Measurements from ENCODE around the gene HK2.

HK2 gene

GRCh38 chr2:74871414-74871813 lies 37.5 kb downstream of the HK2 start:
- Histone ChIP-seq H3K27ac (ENCODE audit: low read length, poor library complexity, severe bottlenecking) (no peak overlapping the region), H2BK120ac (ENCODE audit: low read depth, low read length) (no peak overlapping the region), H3K4me2 (ENCODE audit: low read length, poor library complexity, severe bottlenecking) (no peak overlapping the region), H4K8ac (ENCODE audit: low read length) (no peak overlapping the region), H3K4me3 (ENCODE audit: insufficient read depth in 1 of 2, low read depth in 1 of 2, low read length in 2 of 2) (no peak overlapping the region), H2BK15ac (ENCODE audit: low read depth, poor library complexity, severe bottlenecking) (no peak overlapping the region), H2BK5ac (ENCODE audit: low read depth, low read length, poor library complexity, severe bottlenecking) (no peak overlapping the region), H4K91ac (ENCODE audit: low read length) (no peak overlapping the region), H3K27me3 (ENCODE audit: control insufficient read depth in 1 of 2, insufficient read depth in 1 of 2, low read length in 2 of 2) (no peaks in the 10 kb centered on the region), H3K18ac (ENCODE audit: low read depth in 1 of 2, low read length in 2 of 2) (peak overlapping the region in 1 of 2 experiments; percentile 38), H3K9me3 (ENCODE audit: control insufficient read depth, low read length) (no peaks in the 10 kb centered on the region), H2BK12ac (ENCODE audit: low read length in 2 of 2) (peak overlapping the region in 1 of 2 experiments; percentile 45), H3K36me3 (ENCODE audit: control insufficient read depth in 1 of 2, insufficient read depth in 2 of 2, low read depth in 1 of 2, low read length in 2 of 2) (peaks cover 2 to 89% of the 10 kb centered on the region in 2 experiments), H3K79me1 (replicated peaks; ENCODE audit: low read length, poor library complexity, severe bottlenecking) (no peaks in the 10 kb centered on the region), H2AFZ (ENCODE audit: low read depth, low read length) (no peak overlapping the region), H3K9ac (ENCODE audit: low read length) (no peak overlapping the region), H3K14ac (ENCODE audit: low read length in 2 of 2) (no peak overlapping the region), H3K4me1 (ENCODE audit: control insufficient read depth, insufficient read depth, low read depth, low read length) (peaks cover 15% of the 10 kb centered on the region), H3K4ac (ENCODE audit: low read depth in 1 of 2, low read length in 2 of 2) (peak overlapping the region in 1 of 2 experiments; percentile 81), H3K23ac (ENCODE audit: low read length in 2 of 2) (no peak overlapping the region), H2AK5ac (ENCODE audit: low read length, severe bottlenecking) (no peak overlapping the region)
- 97% methylated on average over 6 of the region's 6 CpGs for WGBS
- no peak for DNase-seq

GRCh38 chr2:74872389-74872836 lies 38.5 kb downstream of the HK2 start:
- Histone ChIP-seq H3K36me3 (ENCODE audit: control insufficient read depth in 1 of 2, insufficient read depth in 2 of 2, low read depth in 1 of 2, low read length in 2 of 2) (peaks cover 5 to 89% of the 10 kb centered on the region in 2 experiments), H3K9me3 (ENCODE audit: control insufficient read depth, low read length) (no peaks in the 10 kb centered on the region), H3K27ac (ENCODE audit: low read length, poor library complexity, severe bottlenecking) (no peak overlapping the region), H2BK15ac (ENCODE audit: low read depth, poor library complexity, severe bottlenecking) (no peak overlapping the region), H2AK5ac (ENCODE audit: low read length, severe bottlenecking) (no peak overlapping the region), H3K79me1 (replicated peaks; ENCODE audit: low read length, poor library complexity, severe bottlenecking) (no peaks in the 10 kb centered on the region), H3K9ac (ENCODE audit: low read length) (peak overlapping the region; percentile 2), H4K91ac (ENCODE audit: low read length) (no peak overlapping the region), H3K23ac (ENCODE audit: low read length in 2 of 2) (no peak overlapping the region), H3K4me2 (ENCODE audit: low read length, poor library complexity, severe bottlenecking) (no peak overlapping the region), H3K4ac (ENCODE audit: low read depth in 1 of 2, low read length in 2 of 2) (no peak overlapping the region), H2BK120ac (ENCODE audit: low read depth, low read length) (no peak overlapping the region), H2BK12ac (ENCODE audit: low read length in 2 of 2) (no peak overlapping the region), H3K4me1 (ENCODE audit: control insufficient read depth, insufficient read depth, low read depth, low read length) (peaks cover 11% of the 10 kb centered on the region), H3K18ac (ENCODE audit: low read depth in 1 of 2, low read length in 2 of 2) (no peak overlapping the region), H4K8ac (ENCODE audit: low read length) (no peak overlapping the region), H2AFZ (ENCODE audit: low read depth, low read length) (no peak overlapping the region), H3K4me3 (ENCODE audit: insufficient read depth in 1 of 2, low read depth in 1 of 2, low read length in 2 of 2) (no peak overlapping the region), H2BK5ac (ENCODE audit: low read depth, low read length, poor library complexity, severe bottlenecking) (no peak overlapping the region), H3K14ac (ENCODE audit: low read length in 2 of 2) (no peak overlapping the region), H3K27me3 (ENCODE audit: control insufficient read depth in 1 of 2, insufficient read depth in 1 of 2, low read length in 2 of 2) (no peaks in the 10 kb centered on the region)
- 92% methylated on average over 1 of the region's 2 CpGs for WGBS
- no peak for DNase-seq

- Histone ChIP-seq H3K4me1 (ENCODE audit: control insufficient read depth, insufficient read depth, low read depth, low read length) (peaks cover 5% of the 10 kb centered on the region), H3K4me3 (ENCODE audit: insufficient read depth in 1 of 2, low read depth in 1 of 2, low read length in 2 of 2) (no peak overlapping the region), H2AK5ac (ENCODE audit: low read length, severe bottlenecking) (no peak overlapping the region), H3K9ac (ENCODE audit: low read length) (peak overlapping the region; percentile 2), H3K14ac (ENCODE audit: low read length in 2 of 2) (no peak overlapping the region), H3K27ac (ENCODE audit: low read length, poor library complexity, severe bottlenecking) (no peak overlapping the region), H2AFZ (ENCODE audit: low read depth, low read length) (no peak overlapping the region), H2BK5ac (ENCODE audit: low read depth, low read length, poor library complexity, severe bottlenecking) (no peak overlapping the region), H3K4me2 (ENCODE audit: low read length, poor library complexity, severe bottlenecking) (no peak overlapping the region), H2BK120ac (ENCODE audit: low read depth, low read length) (no peak overlapping the region), H3K23ac (ENCODE audit: low read length in 2 of 2) (no peak overlapping the region), H2BK12ac (ENCODE audit: low read length in 2 of 2) (peak overlapping the region in 1 of 2 experiments; percentile 18), H2BK15ac (ENCODE audit: low read depth, poor library complexity, severe bottlenecking) (no peak overlapping the region), H3K4ac (ENCODE audit: low read depth in 1 of 2, low read length in 2 of 2) (no peak overlapping the region), H3K27me3 (ENCODE audit: control insufficient read depth in 1 of 2, insufficient read depth in 1 of 2, low read length in 2 of 2) (no peaks in the 10 kb centered on the region), H3K18ac (ENCODE audit: low read depth in 1 of 2, low read length in 2 of 2) (no peak overlapping the region), H4K8ac (ENCODE audit: low read length) (no peak overlapping the region), H4K91ac (ENCODE audit: low read length) (no peak overlapping the region), H3K79me1 (replicated peaks; ENCODE audit: low read length, poor library complexity, severe bottlenecking) (no peaks in the 10 kb centered on the region), H3K9me3 (ENCODE audit: control insufficient read depth, low read length) (no peaks in the 10 kb centered on the region), H3K36me3 (ENCODE audit: control insufficient read depth in 1 of 2, insufficient read depth in 2 of 2, low read depth in 1 of 2, low read length in 2 of 2) (peaks cover 7 to 89% of the 10 kb centered on the region in 2 experiments)
- no peak for DNase-seq
- WGBS, result 98% methylated on average over 6 of the region's 7 CpGs
Measured at GRCh38 chr2:74873012-74873665, 39.2 kb downstream of the HK2 start.

GRCh38 chr2:74873678-74874640 lies 40.0 kb downstream of the HK2 start:
- H2BK15ac ChIP-seq (ENCODE audit: low read depth, poor library complexity, severe bottlenecking), result peak overlapping the region; percentile 52
- H3K14ac ChIP-seq (ENCODE audit: low read length in 2 of 2), result no peak overlapping the region
- no peak overlapping the region for H3K27ac ChIP-seq (ENCODE audit: low read length, poor library complexity, severe bottlenecking)
- no peak overlapping the region for H2BK5ac ChIP-seq (ENCODE audit: low read depth, low read length, poor library complexity, severe bottlenecking)
- H3K4me3 ChIP-seq (ENCODE audit: insufficient read depth in 1 of 2, low read depth in 1 of 2, low read length in 2 of 2), result no peak overlapping the region
- H3K23ac ChIP-seq (ENCODE audit: low read length in 2 of 2), result no peak overlapping the region
- no peak overlapping the region for H2AK5ac ChIP-seq (ENCODE audit: low read length, severe bottlenecking)
- no peaks in the 10 kb centered on the region for H3K9me3 ChIP-seq (ENCODE audit: control insufficient read depth, low read length)
- H3K27me3 ChIP-seq (ENCODE audit: control insufficient read depth in 1 of 2, insufficient read depth in 1 of 2, low read length in 2 of 2), result no peaks in the 10 kb centered on the region
- H2AFZ ChIP-seq (ENCODE audit: low read depth, low read length), result no peak overlapping the region
- H3K4ac ChIP-seq (ENCODE audit: low read depth in 1 of 2, low read length in 2 of 2), result peak overlapping the region in 1 of 2 experiments; percentile 43
- H2BK12ac ChIP-seq (ENCODE audit: low read length in 2 of 2), result peak overlapping the region in 1 of 2 experiments; percentile 79
- peak overlapping the region; percentile 83 for H3K9ac ChIP-seq (ENCODE audit: low read length)
- peaks cover 14 to 89% of the 10 kb centered on the region in 2 experiments for H3K36me3 ChIP-seq (ENCODE audit: control insufficient read depth in 1 of 2, insufficient read depth in 2 of 2, low read depth in 1 of 2, low read length in 2 of 2)
- peaks cover 3% of the 10 kb centered on the region for H3K4me1 ChIP-seq (ENCODE audit: control insufficient read depth, insufficient read depth, low read depth, low read length)
- peak overlapping the region; percentile 53 for H4K91ac ChIP-seq (ENCODE audit: low read length)
- H4K8ac ChIP-seq (ENCODE audit: low read length), result peak overlapping the region; percentile 19
- DNase-seq, result no peak
- WGBS, result 97% methylated on average over 26 of the region's 26 CpGs
- peak overlapping the region in 1 of 2 experiments; percentile 80 for H3K18ac ChIP-seq (ENCODE audit: low read depth in 1 of 2, low read length in 2 of 2)
- H3K4me2 ChIP-seq (ENCODE audit: low read length, poor library complexity, severe bottlenecking), result no peak overlapping the region
- H3K79me1 ChIP-seq (replicated peaks; ENCODE audit: low read length, poor library complexity, severe bottlenecking), result no peaks in the 10 kb centered on the region
- peak overlapping the region; percentile 62 for H2BK120ac ChIP-seq (ENCODE audit: low read depth, low read length)
